SKM-1 treated with dmso at 0.1 percent for 144 hours (cell line): ENCODE results near the gene PDPN.

Experiments
- DNase-seq: peaks from one replicate; lab custom pipeline; 2025; ENCODE audit not compliant: unreplicated experiment; lab: John Stamatoyannopoulos, UW

PDPN gene

DNA sequence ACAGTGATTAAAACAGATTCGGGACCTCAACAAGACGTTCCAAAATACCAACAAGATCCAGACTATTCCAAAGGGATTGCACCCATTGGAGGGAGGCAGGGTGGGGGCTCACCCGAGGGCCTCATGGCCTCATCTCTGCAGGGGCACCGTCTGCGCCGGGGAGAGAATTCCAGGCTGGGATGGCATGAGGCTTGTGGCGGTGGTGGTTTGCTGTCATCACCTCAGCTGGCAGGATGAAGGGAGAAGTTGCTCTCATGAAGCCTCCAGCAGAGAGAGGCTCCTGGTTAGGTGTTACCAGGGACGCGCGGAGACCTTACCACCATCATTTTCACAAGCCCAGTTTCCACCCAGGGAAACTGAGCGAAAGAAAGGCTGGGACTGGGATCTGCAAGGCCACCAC lies 6.7 kb upstream of the PDPN start:
- DNase-seq, result no peak

DNA sequence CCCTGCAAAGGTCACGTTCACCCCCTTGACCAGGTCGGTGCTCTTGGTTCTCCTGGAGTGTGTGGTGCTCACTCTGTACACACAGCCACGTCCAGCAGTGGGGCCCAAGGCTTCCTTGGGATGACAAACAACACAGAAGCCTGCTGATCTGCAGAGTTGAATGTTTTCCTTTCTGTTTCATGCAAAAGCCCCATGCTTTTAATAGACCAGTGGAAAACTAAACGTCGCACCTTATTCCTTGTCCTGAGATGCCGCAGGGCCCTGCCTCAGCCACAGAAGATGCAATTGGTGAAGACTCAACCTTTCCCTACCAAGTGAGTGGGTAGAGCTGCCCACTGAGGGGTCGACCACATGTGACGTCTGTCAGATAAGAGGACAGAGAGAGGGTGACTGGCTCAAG lies 5.8 kb upstream of the PDPN start:
- no peak for DNase-seq

DNA sequence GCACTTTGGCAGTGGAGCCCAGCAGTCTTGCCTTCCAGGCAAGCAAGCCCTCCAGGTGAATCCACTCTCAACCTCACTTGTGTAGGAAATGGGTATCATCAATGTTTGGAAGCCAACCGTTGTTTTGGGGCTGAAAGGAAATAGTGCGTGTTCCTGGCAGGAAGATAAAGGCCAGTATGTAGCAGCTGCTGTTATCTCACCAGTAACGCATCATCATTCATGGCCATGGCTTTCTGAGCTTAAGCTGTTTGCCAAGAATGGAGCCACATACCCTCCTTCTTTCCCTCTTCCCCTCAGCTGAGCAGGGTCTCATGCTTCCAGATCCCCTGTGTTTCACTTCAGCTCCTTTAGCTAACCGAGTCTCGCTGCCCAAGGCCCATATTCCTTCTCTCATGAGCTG lies 2.2 kb upstream of the PDPN start:
- no peak for DNase-seq

DNA sequence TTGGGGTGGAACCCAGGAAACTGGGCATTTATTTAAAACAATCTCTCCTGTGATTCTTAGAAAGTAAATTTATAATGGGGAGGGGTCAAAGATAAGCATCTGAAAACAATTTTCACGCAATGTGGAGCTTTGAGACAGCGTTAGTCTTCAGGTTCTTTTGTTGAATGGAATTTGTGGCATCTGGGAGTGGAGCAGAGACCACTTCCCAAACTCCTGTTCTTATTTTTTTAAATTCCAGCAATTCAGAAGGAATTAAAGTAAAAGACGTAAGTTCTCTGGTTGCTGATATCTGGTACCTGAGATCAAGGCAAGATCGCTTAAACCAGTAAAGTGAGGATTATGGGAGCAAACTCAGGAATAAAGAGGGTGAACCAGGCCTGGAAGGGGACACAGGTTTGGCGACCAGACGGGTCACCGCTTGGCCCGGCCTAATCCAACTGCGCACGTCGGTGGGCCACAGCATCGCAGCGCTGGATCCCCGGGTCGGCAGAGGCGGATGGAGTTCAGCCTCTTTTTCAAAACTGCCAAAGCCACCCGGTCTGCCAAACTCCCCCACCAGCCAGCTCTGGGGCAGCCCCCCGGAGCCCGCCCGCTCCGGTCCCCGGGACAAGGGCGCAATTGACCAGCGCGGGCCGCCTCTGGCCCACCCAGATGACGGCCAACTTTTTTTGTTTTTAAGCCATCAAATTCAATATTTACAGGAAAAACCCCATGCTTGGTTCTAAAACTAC lies 754 bp upstream of the PDPN start:
- DNase-seq, result no peak

DNA sequence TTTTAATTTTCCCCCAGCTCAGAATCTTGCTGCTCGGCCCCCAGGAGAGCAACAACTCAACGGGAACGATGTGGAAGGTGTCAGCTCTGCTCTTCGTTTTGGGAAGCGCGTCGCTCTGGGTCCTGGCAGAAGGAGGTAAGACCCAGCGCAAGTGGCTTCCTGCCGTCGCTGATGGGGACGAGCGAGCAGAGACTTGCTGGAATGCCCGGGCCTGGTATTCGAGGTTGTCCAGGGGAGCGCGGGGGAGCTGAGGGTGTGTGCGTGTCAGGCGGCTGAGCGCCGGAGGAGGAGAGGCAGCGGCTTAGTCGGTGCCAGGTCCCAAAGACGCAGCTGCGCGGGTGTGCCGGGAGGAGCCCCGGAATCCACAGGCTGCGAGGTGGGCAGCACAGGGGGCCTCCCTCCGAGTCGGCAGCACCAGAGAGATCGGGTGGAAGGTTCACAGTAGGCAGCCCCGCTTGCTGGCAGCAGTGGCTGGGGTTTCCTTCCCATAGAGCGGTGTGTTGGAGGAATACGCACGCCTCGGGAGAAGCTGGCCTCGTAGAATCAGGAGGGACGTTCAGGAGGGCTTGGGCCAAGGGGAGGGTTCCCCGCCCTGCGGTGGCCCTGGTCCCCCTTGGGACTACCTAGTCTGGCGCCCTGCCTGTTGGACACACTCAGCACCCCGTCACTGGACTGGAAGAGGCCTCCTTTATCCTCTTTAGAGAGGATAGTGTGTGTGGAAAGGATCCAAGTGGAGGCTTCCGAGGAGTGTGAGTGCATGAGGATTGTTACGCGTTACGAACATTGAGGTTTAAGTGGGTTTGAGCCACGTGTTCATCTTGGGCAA lies 547 bp downstream of the PDPN start:
- no peak for DNase-seq

DNA sequence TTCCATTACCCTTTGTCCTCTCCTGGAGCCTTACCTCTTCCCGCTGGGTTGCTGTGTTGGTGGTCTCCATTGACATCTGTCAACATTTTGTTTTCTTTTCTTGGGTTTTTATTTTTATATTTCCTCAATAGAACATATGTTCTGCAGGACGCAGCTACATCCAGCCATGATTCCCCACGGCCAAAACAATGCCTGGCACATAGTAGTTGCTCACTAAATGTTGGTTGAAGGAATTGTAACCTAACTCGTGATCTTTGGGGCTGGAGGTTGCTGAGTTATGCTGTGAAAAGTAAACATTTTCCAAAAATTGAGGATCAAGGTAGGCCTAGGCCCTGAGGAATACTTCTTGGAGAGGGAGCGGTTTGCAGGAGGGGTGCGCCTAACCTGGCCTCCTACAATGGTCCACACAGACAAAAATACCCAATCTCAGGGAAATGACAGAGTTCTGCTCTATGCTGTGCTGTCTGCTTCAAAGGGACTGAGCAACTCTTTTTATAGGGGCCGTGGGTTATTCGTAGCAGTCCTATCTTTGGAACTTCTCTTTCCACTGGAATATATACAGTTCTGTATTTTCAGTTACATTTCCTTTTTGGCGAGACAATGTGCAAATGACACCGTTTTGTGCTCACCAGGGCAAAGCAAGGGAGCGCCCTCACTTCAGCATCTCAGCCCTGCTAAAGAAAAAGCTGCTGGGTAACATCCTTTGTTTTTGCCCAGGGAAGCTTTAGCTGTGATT lies 1.4 kb downstream of the PDPN start:
- no peak for DNase-seq

DNA sequence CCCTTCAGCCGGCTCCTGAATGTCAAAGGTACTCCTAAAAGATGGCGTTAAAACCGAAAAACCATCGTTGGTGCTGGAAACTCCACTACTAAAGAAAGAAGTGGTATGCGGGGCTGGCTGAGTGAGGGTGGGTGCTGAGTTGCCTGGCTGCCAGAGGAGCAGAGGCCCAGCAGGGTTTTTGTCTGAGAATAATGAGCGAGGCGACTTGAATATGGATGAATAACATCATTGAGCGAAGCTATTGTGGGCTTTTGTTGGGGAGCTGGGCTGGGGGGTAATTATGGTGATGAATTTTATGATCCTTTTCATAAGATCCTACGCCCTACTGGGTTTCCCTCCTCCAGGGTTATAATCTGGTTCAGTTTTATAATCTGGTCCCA lies 2.0 kb downstream of the PDPN start:
- DNase-seq, result no peak

DNA sequence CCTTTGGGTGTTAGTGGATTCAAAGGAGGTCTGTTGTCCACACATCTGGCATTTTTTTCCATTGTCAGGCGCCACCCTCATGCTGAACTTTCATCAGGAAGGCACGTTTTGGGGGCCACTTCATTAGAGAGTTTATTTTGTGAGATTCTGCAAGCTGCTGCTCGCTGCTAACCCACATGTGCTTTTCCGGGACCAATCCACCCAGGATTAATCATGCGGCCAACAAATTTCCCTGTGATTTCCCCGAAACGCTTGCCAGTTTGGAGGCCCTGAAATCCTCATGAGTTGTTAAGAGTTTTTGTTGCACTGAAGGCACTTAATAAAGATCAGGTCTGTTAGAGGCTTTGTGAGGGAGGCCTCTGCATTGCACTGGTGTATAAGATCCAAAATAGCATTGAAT lies 2.4 kb downstream of the PDPN start:
- DNase-seq, result no peak

DNA sequence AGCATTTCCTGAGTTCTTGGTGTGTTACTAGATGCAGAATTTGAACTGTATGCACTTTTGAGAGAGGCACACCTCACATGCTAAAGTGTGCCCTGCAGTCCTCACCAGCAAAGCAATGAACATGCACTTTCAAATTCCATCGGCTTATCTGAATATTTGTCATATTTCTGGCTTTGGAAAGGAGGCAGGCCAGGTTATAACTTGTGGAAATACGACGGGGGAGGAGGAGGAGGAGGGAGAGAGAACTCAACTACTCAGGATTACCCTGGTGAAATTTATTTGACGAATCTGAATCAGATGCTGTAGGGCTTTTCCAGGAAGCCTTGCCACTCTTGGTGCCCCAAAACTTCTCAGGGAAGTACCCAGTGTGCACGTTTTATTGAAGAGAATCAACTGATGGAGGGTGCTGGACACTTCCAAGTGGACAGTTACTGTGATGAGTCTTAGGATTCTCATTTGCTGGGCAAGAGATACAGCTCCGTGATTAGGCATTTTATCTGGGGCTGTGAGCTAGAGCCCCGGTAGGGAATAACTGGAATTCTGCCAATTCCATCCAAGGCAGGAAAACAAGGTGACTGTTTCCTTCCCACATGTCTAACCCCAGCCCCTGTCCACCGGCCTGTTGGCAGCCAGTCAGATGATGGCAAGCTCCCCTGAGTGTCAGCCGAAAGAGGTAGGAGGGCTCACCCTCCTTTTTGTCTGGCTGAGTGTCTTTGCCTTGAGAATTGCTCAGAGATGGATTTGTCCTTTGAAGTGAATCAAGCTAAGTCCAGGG lies 3.8 kb downstream of the PDPN start:
- no peak for DNase-seq

DNA sequence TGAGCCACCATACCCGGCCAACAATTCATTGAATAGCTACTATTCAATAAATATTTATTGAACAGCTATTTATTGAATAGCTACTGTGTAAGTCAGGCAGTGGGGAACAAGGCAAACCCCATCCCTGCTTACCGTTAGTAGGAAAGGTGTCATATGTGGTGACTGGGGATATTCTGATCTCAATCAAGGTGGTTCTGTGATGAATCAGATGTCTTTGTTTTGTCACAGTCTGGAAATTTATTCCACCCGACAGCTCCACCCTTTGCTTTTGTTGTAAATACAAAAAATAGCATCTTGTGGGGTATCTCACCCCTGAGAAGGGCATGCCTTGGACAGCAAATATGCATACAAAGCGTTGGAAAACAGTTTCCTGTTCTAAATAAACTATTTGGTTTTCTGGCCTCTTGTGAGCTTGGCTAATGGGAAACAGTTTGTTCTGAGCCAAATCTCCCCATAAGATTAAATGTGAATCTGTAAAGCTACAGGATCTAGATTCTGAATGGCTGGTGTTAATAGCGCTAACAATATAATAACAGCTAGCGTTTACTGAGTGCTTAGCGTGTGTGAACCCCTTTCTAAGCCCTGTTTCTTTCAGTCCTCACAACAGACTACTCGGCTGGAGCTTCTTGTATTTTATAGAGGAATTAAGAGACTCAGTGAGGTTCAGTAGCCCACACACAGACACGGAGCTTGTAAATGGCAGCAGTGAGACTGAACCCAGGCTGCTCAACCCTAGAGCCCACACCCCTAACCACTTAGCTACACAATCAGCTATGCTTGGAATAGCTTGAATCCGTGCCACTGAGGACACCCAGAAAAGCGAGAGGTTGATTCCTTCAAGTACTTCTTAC lies 5.5 kb downstream of the PDPN start:
- no peak for DNase-seq

DNA sequence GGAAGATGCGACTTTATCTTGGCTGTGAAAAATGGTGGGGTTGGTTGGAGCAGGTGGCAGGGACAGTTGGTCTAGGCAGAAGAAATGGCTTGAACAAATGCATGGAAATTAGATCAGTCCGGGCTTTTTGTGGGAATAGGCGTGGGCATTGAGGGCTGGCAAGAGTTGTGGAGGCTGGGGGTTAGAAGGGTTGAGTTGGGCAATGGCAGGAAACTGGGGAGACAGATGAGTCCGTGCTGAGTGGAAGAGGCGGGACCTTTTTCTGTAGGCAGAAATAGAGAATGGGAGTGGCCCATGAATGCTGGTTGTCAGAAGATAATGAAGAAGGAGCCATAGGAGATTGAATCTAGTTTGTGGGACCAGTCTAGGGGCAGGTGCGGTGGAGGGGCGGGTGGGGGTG lies 6.9 kb downstream of the PDPN start:
- DNase-seq, result no peak

DNA sequence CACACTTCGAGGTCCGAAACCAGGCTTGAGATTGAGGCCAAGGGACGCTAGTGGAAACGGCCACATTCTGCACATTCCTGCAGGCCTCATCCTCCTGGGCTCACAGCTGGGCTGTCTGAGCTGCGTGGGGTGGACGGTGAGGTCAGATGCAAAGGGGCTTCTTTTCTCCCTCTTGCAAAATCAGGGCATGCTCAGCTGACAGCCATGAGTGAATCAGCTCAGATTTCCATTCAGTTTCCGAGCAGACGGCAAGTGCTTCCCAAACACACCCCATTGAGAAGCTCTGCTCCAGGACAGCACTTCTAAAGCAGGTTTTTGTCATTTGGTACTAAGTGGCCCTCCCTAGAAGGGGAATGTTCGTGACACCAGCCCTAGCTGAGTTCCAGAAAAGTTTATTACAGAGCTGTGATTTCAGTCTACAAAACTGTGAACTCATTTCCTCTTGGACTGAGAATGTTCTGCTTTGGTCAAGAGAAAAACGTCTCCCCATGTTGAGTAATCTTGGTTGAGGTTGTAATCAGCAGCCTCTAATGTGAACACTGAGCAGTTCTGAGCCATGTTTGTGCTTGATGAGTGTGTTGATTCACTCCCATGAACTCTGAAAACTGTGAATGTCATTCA lies 10.0 kb downstream of the PDPN start:
- DNase-seq, result no peak

DNA sequence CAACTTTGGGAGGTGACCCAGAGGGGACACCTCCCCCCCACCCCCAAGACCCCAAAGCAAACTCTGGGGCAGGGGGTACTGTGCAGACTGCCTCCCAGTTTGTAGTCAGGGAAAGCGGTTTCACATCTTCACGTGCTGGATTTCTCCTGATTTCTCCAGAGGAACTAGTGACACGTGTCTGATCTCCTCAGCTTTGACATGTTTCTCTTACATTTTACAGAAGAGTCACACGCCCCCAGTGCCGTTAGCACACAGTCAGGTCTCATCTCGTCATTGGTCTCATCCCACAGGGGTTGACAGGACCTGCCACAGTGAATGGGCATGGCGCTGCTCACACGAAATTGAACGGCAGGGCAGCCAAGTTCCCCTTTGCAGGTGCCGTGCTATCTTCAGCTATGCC lies 11.8 kb downstream of the PDPN start:
- no peak for DNase-seq

DNA sequence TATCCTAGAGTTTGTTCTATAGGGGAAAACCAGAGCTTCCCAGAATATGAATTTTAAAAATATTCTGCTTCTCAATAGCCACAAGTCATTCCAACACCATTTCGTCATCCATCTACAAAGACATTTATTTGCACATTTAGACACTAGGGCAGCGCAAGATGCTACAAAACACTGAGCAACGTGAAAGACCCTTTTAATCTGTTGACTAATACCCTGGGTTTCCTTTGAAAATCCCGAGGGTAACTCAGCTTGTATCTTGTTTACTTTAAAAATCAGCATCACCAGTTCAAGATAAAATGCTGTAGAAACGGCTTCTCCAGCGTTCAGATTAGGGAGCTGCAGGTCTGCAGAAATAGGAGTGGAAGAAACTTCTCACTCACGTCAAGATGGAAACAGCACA lies 13.5 kb downstream of the PDPN start:
- DNase-seq, result no peak

DNA sequence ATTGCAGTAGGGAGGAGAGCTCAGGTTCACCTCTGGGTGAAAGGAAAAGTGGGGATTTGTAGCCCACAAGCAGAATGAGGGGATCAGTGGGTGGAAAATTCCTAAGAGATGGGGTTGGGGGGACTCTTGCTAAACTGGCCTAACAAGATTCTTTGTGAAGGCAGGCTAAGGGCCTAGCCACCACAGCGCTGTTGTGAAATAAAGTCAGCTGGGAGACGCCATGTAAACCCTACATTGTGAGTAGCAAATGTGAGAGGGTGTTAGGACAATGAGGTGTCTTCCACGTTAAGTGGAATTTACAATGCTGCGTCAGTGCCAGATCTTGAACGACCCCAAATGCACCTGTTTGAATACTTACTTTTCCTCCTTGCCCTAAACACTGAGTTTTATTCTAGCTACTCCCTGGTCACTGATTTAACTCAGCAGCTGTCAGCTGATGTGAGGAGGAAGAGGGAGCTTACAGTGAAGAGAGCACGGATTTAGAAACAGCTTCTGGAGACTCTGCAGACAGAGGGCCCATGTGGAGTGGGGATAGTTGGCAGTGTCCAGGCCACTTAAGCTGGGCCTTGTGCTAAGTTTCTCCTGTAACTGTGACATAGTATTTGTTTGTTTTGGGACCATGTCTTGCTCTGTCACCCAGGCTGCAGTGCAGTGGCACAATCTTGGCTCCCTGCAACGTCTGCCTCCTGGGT lies 17.3 kb downstream of the PDPN start:
- DNase-seq, result no peak

DNA sequence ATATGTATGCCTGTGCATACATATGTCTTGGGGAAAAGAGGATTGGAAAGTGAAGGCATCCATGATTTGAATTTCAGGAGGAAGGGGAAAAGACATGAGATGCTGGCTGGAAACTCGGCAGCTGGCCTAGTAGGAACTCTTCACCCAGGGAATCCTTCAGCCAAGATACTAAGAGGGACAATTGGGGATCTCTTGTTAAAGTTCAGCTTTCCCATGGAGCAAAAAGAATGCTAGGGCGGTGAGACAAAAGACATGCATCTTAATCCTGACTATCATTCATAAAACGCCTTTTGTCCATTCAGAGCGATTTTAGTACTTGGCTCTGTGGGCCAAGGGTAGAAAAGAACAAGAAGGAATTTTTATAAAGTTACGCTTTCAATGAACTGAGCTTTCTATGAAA lies 20.5 kb downstream of the PDPN start:
- no peak for DNase-seq

DNA sequence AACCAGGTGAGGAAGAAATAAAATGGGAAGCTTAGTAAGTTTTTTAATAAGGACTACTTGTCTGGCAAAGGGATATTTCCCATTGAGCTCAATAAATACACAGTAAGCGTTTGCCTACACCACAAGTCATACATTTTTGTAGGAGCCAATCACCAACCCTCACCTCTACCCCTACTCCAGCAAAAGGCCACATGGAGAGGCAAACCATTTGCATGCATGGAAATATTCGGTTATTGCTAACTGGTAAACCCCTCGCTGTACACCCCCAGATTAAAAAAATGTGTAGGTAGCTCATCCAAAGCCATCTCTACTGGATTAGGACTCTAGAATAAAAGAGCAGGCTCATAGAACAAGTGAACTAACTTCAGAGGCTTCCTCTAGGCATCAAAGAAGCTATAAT lies 21.1 kb downstream of the PDPN start:
- no peak for DNase-seq

DNA sequence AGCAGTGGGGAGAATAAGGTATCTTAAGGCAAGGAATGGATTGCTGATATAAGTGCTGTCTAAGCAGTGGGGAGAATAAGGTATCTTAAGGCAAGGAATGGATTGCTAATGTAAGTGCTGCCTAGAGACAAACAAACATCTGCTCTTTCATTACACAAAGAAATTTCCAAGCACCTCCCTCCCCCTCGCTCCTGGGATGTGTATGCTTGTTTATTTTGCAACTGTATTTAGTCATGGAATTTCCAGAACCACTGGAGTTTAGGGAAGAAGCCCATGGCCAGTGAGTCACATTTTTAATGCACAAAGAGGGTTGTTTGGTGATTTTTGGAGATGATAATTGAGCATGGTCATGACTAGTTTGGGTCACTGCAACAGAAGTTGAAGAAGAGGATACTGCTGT lies 21.5 kb downstream of the PDPN start:
- no peak for DNase-seq

DNA sequence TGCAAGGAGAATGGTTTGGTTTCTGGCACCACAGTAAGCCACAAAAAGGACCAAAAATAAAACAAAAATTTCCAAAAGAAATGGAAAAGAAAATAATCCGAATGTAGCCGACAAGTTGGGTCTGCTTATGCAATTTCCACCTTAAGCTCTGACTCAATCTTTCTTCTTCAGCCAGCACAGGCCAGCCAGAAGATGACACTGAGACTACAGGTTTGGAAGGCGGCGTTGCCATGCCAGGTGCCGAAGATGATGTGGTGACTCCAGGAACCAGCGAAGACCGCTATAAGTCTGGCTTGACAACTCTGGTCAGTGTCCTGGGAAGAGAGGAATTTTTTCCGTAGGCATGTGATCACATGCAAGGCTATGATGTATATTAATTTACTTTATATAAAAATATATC lies 23.4 kb downstream of the PDPN start:
- DNase-seq, result no peak
